Measurements from ENCODE around the gene HSPE1. TPM values are rescaled to one million over a fixed set of nuclear protein-coding genes. Genes with fewer than 3 reads are reported as not detected.
A peak's percentile ranks its signal among the peaks of the same experiment; 100 is the strongest.
"Not testable (repeated sequence)": the region's sequence is repeated elsewhere in the genome, so short reads cannot be mapped to it uniquely, and the experiment has no call there.

Gene HSPE1
- total RNA-seq, 1 donor from 2014 or later, result 120 TPM

- H3K9me3 ChIP-seq (replicated peaks), result no peaks in the 10 kb centered on the region
- H3K27me3 ChIP-seq (ENCODE audit: low read depth), result no peaks in the 10 kb centered on the region
- no peak overlapping the region for H3K27ac ChIP-seq (replicated peaks)
- intact Hi-C loops (cut with micrococcal nuclease), result no loop called here
- peaks cover 95% of the 10 kb centered on the region for H3K36me3 ChIP-seq
- H3K4me1 ChIP-seq, result no peaks in the 10 kb centered on the region
- no peak for TF ChIP-seq CTCF (IDR thresholded peaks at IDR 0.05; ENCODE audit: borderline replicate concordance)
- no peak for DNase-seq
- no peak overlapping the region for H3K4me3 ChIP-seq
Observed at GRCh38 chr2:197472166-197472565, 28.0 kb upstream of the HSPE1 start.

GRCh38 chr2:197477797-197478196, 22.4 kb upstream of the HSPE1 start:
- Histone ChIP-seq H3K36me3 (peaks cover 77% of the 10 kb centered on the region), H3K4me3 (no peak overlapping the region), H3K27me3 (ENCODE audit: low read depth) (no peaks in the 10 kb centered on the region), H3K9me3 (replicated peaks) (peaks cover under 1% of the 10 kb centered on the region), H3K27ac (replicated peaks) (peak overlapping the region; percentile 58), H3K4me1 (peaks cover 11% of the 10 kb centered on the region)
- TF ChIP-seq CTCF (IDR thresholded peaks at IDR 0.05; ENCODE audit: borderline replicate concordance), result no peak
- no peak for DNase-seq
- intact Hi-C loops (cut with micrococcal nuclease), result no loop called here

GRCh38 chr2:197480165-197481036, 19.8 kb upstream of the HSPE1 start:
- Histone ChIP-seq H3K27ac (replicated peaks) (no peak overlapping the region), H3K9me3 (replicated peaks) (peaks cover 15% of the 10 kb centered on the region), H3K27me3 (ENCODE audit: low read depth) (no peaks in the 10 kb centered on the region), H3K4me1 (peaks cover 11% of the 10 kb centered on the region), H3K4me3 (no peak overlapping the region), H3K36me3 (peaks cover 79% of the 10 kb centered on the region)
- DNase-seq, result no peak
- intact Hi-C loops (cut with micrococcal nuclease), result no loop called here
- no peak for TF ChIP-seq CTCF (IDR thresholded peaks at IDR 0.05; ENCODE audit: borderline replicate concordance)

GRCh38 chr2:197484248-197484647, 15.9 kb upstream of the HSPE1 start:
- H3K4me3 ChIP-seq; intact Hi-C loops (cut with micrococcal nuclease); DNase-seq; H3K4me1 ChIP-seq; H3K27ac ChIP-seq (replicated peaks); H3K27me3 ChIP-seq (ENCODE audit: low read depth): not testable (repeated sequence)
- Histone ChIP-seq H3K9me3 (replicated peaks) (peaks cover 15% of the 10 kb centered on the region), H3K36me3 (peaks cover 83% of the 10 kb centered on the region)

- peak overlapping the region; percentile 1 for H3K27ac ChIP-seq (replicated peaks)
- DNase-seq, result no peak
- no peak for TF ChIP-seq CTCF (IDR thresholded peaks at IDR 0.05; ENCODE audit: borderline replicate concordance)
- H3K9me3 ChIP-seq (replicated peaks), result peaks cover 15% of the 10 kb centered on the region
- no peak overlapping the region for H3K4me3 ChIP-seq
- intact Hi-C loops (cut with micrococcal nuclease), result no loop called here
- peaks cover 94% of the 10 kb centered on the region for H3K36me3 ChIP-seq
- peaks cover 9% of the 10 kb centered on the region for H3K4me1 ChIP-seq
- no peaks in the 10 kb centered on the region for H3K27me3 ChIP-seq (ENCODE audit: low read depth)
Observed at GRCh38 chr2:197486175-197486574, 14.0 kb upstream of the HSPE1 start.

- Histone ChIP-seq H3K4me1 (peaks cover 9% of the 10 kb centered on the region), H3K27ac (replicated peaks) (peak overlapping the region; percentile 74), H3K9me3 (replicated peaks) (peaks cover 15% of the 10 kb centered on the region), H3K36me3 (peaks cover 95% of the 10 kb centered on the region), H3K27me3 (ENCODE audit: low read depth) (no peaks in the 10 kb centered on the region), H3K4me3 (no peak overlapping the region)
- TF ChIP-seq CTCF (IDR thresholded peaks at IDR 0.05; ENCODE audit: borderline replicate concordance), result no peak
- intact Hi-C loops (cut with micrococcal nuclease), result no loop called here
- DNase-seq, result no peak
Observed at GRCh38 chr2:197487385-197487784, 12.8 kb upstream of the HSPE1 start.
